HG02943 (cell line): ENCODE data around the gene NELFA.

Experiments
- ATAC-seq: cut with Tn5 transposase; IDR thresholded peaks from one replicate; pipeline ENCODE4 v1.9.1; 2021; ENCODE audit warnings: mild to moderate bottlenecking, low read depth, moderate library complexity; ENCODE audit not compliant: unreplicated experiment

Gene NELFA

GRCh38 chr4:1983846-1984405 lies 24.8 kb downstream of the NELFA start:
- no peak for ATAC-seq

- no peak for ATAC-seq
Measured at GRCh38 chr4:1983053-1983845, 25.5 kb downstream of the NELFA start.

- no peak for ATAC-seq
Measured at GRCh38 chr4:1982124-1983052, 26.4 kb downstream of the NELFA start.

GRCh38 chr4:1981251-1982058 lies 27.3 kb downstream of the NELFA start:
- ATAC-seq = no peak

- ATAC-seq = no peak
Measured at GRCh38 chr4:1980561-1981041, 28.2 kb downstream of the NELFA start.

GRCh38 chr4:1979477-1980196 lies 29.1 kb downstream of the NELFA start:
- ATAC-seq = no peak

- ATAC-seq = no peak
Measured at GRCh38 chr4:1978741-1979476, 29.9 kb downstream of the NELFA start.

- ATAC-seq = no peak
Measured at GRCh38 chr4:1978226-1978625, 30.5 kb downstream of the NELFA start.

GRCh38 chr4:1976416-1977352 lies 32.1 kb downstream of the NELFA start:
- no peak for ATAC-seq

GRCh38 chr4:1975880-1976279 lies 32.9 kb downstream of the NELFA start:
- ATAC-seq = no peak

- no peak for ATAC-seq
Measured at GRCh38 chr4:1975391-1975801, 33.4 kb downstream of the NELFA start.

- no peak for ATAC-seq
Measured at GRCh38 chr4:1974840-1975239, 33.9 kb downstream of the NELFA start.

- no peak for ATAC-seq
Measured at GRCh38 chr4:1973661-1974060, 35.1 kb downstream of the NELFA start.

GRCh38 chr4:1973218-1973617 lies 35.6 kb downstream of the NELFA start:
- no peak for ATAC-seq

- no peak for ATAC-seq
Measured at GRCh38 chr4:1972414-1972813, 36.4 kb downstream of the NELFA start.

- no peak for ATAC-seq
Measured at GRCh38 chr4:1971456-1972200, 37.1 kb downstream of the NELFA start.

- ATAC-seq = no peak
Measured at GRCh38 chr4:1970926-1971325, 37.8 kb downstream of the NELFA start.
